ENCODE results near the gene DISP2. TPM values are rescaled to one million over a fixed set of nuclear protein-coding genes. Genes with fewer than 3 reads are reported as not detected.

DISP2 gene
- polyA plus RNA-seq, 1 experiment, result 0.11 TPM

DNA sequence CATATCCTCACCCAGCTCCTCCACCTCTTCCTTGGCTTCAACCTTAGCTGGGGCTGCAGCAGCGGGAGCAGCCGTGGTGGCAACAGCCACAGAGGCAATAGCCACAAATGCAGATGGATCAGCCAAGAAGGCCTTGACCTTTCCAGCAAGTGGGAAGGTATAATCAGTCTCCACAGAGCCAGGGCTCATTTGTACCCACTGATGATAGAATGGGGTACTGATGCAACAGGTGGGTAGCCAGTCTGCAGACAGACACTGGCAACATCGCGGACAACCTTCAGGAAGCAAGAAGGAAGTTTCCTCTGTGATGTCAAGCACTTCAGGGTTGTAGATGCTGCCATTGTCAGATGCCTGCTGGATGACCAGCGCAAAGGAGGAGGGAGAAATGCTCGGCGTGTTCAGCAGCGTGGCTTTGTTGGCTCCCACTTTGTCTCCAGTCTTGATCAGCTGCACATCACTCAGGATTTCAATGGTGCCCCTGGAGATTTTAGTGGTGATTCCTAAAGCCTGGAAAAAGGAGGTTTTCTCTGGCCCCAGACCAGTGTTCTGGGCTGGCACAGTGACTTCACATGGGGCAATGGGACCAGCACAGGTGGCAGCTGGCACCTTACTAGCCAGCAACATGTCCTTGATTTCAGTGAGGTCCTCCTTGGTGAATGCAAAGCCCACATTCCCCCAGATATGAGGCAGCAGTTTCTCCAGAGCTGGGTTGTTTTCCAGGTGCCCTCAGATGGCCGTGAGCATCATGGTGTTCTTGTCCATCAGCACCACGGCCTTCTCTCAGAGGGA, 45.5 kb upstream of the DISP2 start:
- Histone ChIP-seq H3K27me3 (ENCODE audit: control insufficient read depth, insufficient read depth, low read length) (peaks cover 43% of the 10 kb centered on the region), H3K9me3 (ENCODE audit: control insufficient read depth, insufficient read depth, low read length) (no peaks in the 10 kb centered on the region), H3K4me3 (ENCODE audit: low read depth, low read length) (no peak overlapping the region), H3K27ac (ENCODE audit: low read depth, low read length) (no peak overlapping the region)
- no peak for DNase-seq (ENCODE audit: low read depth, low spot score)
- TF ChIP-seq, protein P1, sequence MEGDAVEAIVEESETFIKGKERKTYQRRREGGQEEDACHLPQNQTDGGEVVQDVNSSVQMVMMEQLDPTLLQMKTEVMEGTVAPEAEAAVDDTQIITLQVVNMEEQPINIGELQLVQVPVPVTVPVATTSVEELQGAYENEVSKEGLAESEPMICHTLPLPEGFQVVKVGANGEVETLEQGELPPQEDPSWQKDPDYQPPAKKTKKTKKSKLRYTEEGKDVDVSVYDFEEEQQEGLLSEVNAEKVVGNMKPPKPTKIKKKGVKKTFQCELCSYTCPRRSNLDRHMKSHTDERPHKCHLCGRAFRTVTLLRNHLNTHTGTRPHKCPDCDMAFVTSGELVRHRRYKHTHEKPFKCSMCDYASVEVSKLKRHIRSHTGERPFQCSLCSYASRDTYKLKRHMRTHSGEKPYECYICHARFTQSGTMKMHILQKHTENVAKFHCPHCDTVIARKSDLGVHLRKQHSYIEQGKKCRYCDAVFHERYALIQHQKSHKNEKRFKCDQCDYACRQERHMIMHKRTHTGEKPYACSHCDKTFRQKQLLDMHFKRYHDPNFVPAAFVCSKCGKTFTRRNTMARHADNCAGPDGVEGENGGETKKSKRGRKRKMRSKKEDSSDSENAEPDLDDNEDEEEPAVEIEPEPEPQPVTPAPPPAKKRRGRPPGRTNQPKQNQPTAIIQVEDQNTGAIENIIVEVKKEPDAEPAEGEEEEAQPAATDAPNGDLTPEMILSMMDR (IDR thresholded peaks at IDR 0.05; ENCODE audit: low read depth, low read length), result no peak
- ChIA-PET POLR2A (no interaction called here), CTCF (interaction anchor here (0.6 to 6.3 kb wide), 7 partner anchors 8 to 278 kb away, joined by 3 to 49 read pairs (median 6); no protein-coding TSS in a partner anchor)

GRCh38 chr15:40313531-40314398, 44.3 kb upstream of the DISP2 start:
- ChIA-PET CTCF (interaction anchor here (0.6 to 1.9 kb wide), 4 partner anchors 8 to 293 kb away, joined by 4 to 6 read pairs (median 6); partner anchors contain the start of gene INAFM2), POLR2A (no interaction called here)
- TF ChIP-seq, protein P1 (IDR thresholded peaks at IDR 0.05; ENCODE audit: low read depth, low read length), result no peak
- DNase-seq (ENCODE audit: low read depth, low spot score), result no peak
- H3K4me3 ChIP-seq (ENCODE audit: low read depth, low read length), result no peak overlapping the region
- H3K9me3 ChIP-seq (ENCODE audit: control insufficient read depth, insufficient read depth, low read length), result no peaks in the 10 kb centered on the region
- H3K27ac ChIP-seq (ENCODE audit: low read depth, low read length), result no peak overlapping the region
- peaks cover 49% of the 10 kb centered on the region for H3K27me3 ChIP-seq (ENCODE audit: control insufficient read depth, insufficient read depth, low read length)

DNA sequence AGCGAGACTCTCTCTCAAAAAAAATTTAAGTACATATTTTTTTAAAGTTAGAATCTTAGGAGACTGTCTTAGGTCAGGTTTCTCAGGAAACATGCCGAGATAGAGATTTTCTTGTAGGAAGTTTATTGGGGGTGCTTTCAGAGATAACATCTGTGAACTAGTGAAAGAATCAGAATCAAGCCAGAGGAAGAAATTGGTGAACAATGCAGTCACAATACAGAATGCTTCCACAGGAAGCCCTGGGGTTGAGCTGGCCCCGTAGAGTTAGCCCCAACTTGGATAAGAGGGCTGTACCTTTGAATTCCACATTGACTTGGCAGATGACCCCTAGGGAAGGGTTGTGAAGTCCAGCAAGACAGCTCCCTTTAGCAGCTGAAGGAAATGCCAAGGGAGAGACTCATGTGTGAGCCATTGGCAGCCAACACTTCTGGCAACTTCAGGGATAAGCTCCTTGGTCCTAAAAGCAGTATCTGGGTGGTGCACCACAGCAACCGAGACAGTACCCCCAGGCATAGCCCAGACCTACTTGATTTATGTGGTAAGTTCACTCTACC, 43.2 kb upstream of the DISP2 start:
- TF ChIP-seq, protein P1 (IDR thresholded peaks at IDR 0.05; ENCODE audit: low read depth, low read length), result no peak
- H3K4me3 ChIP-seq (ENCODE audit: low read depth, low read length), result no peak overlapping the region
- CTCF ChIA-PET, result interaction anchor here (0.6 to 1.9 kb wide), 5 partner anchors 8 to 108 kb away, joined by 3 to 6 read pairs (median 4); partner anchors contain the start of gene INAFM2
- POLR2A ChIA-PET, result interaction anchor here (0.6 kb wide), 1 partner anchor 138 kb away, joined by 3 read pairs; no protein-coding TSS in a partner anchor
- H3K9me3 ChIP-seq (ENCODE audit: control insufficient read depth, insufficient read depth, low read length), result no peaks in the 10 kb centered on the region
- peaks cover 46% of the 10 kb centered on the region for H3K27me3 ChIP-seq (ENCODE audit: control insufficient read depth, insufficient read depth, low read length)
- no peak overlapping the region for H3K27ac ChIP-seq (ENCODE audit: low read depth, low read length)
- DNase-seq (ENCODE audit: low read depth, low spot score), result no peak

DNA sequence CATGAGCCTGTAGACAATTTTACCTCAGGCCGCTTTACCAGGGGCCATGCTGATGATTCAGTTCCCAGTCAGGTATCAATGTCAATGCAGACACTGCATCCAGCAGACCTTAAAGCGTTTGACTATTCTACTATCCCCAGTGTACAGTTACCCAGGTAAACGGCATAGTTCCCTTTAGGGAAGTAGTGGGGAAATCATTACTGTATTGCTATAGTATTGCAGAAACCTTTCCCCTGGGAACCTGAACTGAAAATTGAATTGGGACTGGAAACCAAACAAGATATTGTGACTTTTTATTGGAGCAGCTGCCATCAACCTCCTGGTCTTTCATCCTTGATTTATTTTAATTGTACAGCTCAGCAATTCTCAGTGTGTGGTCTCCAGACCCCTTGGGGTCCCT, 41.1 kb upstream of the DISP2 start:
- POLR2A ChIA-PET, result no interaction called here
- Histone ChIP-seq H3K9me3 (ENCODE audit: control insufficient read depth, insufficient read depth, low read length) (no peaks in the 10 kb centered on the region), H3K27ac (ENCODE audit: low read depth, low read length) (no peak overlapping the region), H3K27me3 (ENCODE audit: control insufficient read depth, insufficient read depth, low read length) (peaks cover 31% of the 10 kb centered on the region), H3K4me3 (ENCODE audit: low read depth, low read length) (no peak overlapping the region)
- CTCF ChIA-PET, result interaction anchor here (0.6 to 1.3 kb wide), 3 partner anchors 27 to 38 kb away, joined by 3 to 5 read pairs (median 4); no protein-coding TSS in a partner anchor
- TF ChIP-seq, protein P1 (IDR thresholded peaks at IDR 0.05; ENCODE audit: low read depth, low read length), result no peak
- DNase-seq (ENCODE audit: low read depth, low spot score), result no peak

Measured in AG04450 (cell line).